SK-N-SH (cell line): ENCODE results near the gene OAF. TPM values are rescaled to one million over a fixed set of nuclear protein-coding genes. Genes with fewer than 3 reads are reported as not detected.
A peak's percentile ranks its signal among the peaks of the same experiment; 100 is the strongest.

Experiments used
- CTCF ChIA-PET: fragments of 300-600, 350-600 bp; formaldehyde crosslinking; extraction: SDS; loops from one replicate; lab custom pipeline; 2021; lab: Yijun Ruan, JAX
- POLR2A ChIA-PET: fragments of 350-600 bp; sonication (Branson Sonifier 250); formaldehyde crosslinking; extraction: SDS; loops from one replicate; lab custom pipeline; 2020; ENCODE audit warnings: antibody characterized with exemption, inconsistent platforms; lab: Yijun Ruan, JAX
- DNase-seq: peaks from one replicate; pipeline ENCODE4 v3.0.0; 2012
- H2AFZ ChIP-seq: fragments of 200-600 bp; sonication (generic); 2 replicates; pipeline ENCODE4 v1.8.1; 2016; ENCODE audit warnings: antibody characterized with exemption, mild to moderate bottlenecking, low read depth
- H3F3A ChIP-seq: fragments of 200-600 bp; sonication (generic); replicated peaks from 2 replicates; pipeline ENCODE3; 2016; ENCODE audit warnings: antibody characterized with exemption, mild to moderate bottlenecking; ENCODE audit not compliant: insufficient read depth
- H3K27ac ChIP-seq, 2 experiments: fragments of 200-500 bp in 1 of 2; fragments of 200-600 bp in 1 of 2; sonication (Bioruptor generic) in 1 of 2; sonication (generic), shearing (Covaris generic) in 1 of 2; 2 replicates each; pipeline versions ENCODE4 v1.5.1 to v1.6.1; 2014 to 2016; ENCODE audit warnings: low read depth in 2 of 2, inconsistent platforms in 1 of 2, low read length in 1 of 2, mild to moderate bottlenecking in 1 of 2, mixed read lengths in 1 of 2
- H3K27me3 ChIP-seq: fragments of 200-600 bp; sonication (generic), shearing (Covaris generic); 2 replicates; pipeline ENCODE4 v1.6.1; 2016; ENCODE audit warnings: mixed run types; ENCODE audit not compliant: insufficient read depth
- H3K36me3 ChIP-seq, 2 experiments: fragments of 200-500 bp in 1 of 2; fragments of 200-600 bp in 1 of 2; sonication (Bioruptor generic) in 1 of 2; sonication (generic) in 1 of 2; replicated peaks in 1 of 2; 2 replicates each; pipeline versions ENCODE3 to v1.5.1; 2014 to 2016; ENCODE audit warnings: low read length in 1 of 2, mild to moderate bottlenecking in 1 of 2; ENCODE audit not compliant: insufficient read depth in 2 of 2, control insufficient read depth in 1 of 2
- H3K4me1 ChIP-seq, 2 experiments: fragments of 200-500 bp in 1 of 2; fragments of 200-600 bp in 1 of 2; sonication (Bioruptor generic) in 1 of 2; sonication (generic), shearing (Covaris generic) in 1 of 2; 2 replicates each; pipeline versions ENCODE4 v1.5.1 to v1.6.1; 2014 to 2016; ENCODE audit warnings: low read depth in 1 of 2, low read length in 1 of 2, mixed run types in 1 of 2; ENCODE audit not compliant: insufficient read depth in 2 of 2, control insufficient read depth in 1 of 2
- H3K4me2 ChIP-seq: fragments of 200-600 bp; sonication (generic), shearing (Covaris generic); 2 replicates; pipeline ENCODE4 v1.6.1; 2017; ENCODE audit warnings: mixed run types
- H3K4me3 ChIP-seq, 2 experiments: fragments of 200-500 bp in 1 of 2; fragments of 200-600 bp in 1 of 2; sonication (Bioruptor generic) in 1 of 2; sonication (generic), shearing (Covaris generic) in 1 of 2; 2 replicates each; pipeline versions ENCODE4 v1.5.1 to v1.8.1; 2014 to 2016; ENCODE audit warnings: low read depth in 2 of 2, inconsistent platforms in 1 of 2, low read length in 1 of 2, mild to moderate bottlenecking in 1 of 2, mixed read lengths in 1 of 2, moderate library complexity in 1 of 2
- H3K79me2 ChIP-seq: fragments of 200-600 bp; sonication (generic); 2 replicates; pipeline ENCODE4 v1.8.1; 2017; ENCODE audit warnings: mild to moderate bottlenecking; ENCODE audit not compliant: insufficient read depth
- H3K9ac ChIP-seq: fragments of 200-600 bp; sonication (generic); 2 replicates; pipeline ENCODE4 v1.6.1; 2017; ENCODE audit warnings: mixed run types
- H3K9me2 ChIP-seq: fragments of 200-600 bp; sonication (generic); 2 replicates; pipeline ENCODE4 v1.6.1; 2017; ENCODE audit warnings: mixed run types
- H3K9me3 ChIP-seq: fragments of 200-600 bp; sonication (generic); 2 replicates; pipeline ENCODE4 v1.6.1; 2017; ENCODE audit warnings: mixed run types, mild to moderate bottlenecking, moderate library complexity
- H4K20me1 ChIP-seq: fragments of 200-600 bp; sonication (generic); 2 replicates; pipeline ENCODE4 v1.6.1; 2017; ENCODE audit warnings: mild to moderate bottlenecking, mixed run types; ENCODE audit not compliant: insufficient read depth
- CHD2 ChIP-seq: fragments of 150-350 bp; IDR thresholded peaks from 2 replicates; pipeline ENCODE4 v1.6.1; 2018; ENCODE audit warnings: low read length; ENCODE audit not compliant: partially characterized antibody
- ELF1 ChIP-seq: IDR thresholded peaks from 2 replicates; pipeline ENCODE4 v1.4.0; 2012
- EP300 ChIP-seq, 2 experiments: IDR thresholded peaks; 2 replicates each; pipeline versions ENCODE4 v1.4.0 to v1.6.1; 2012; ENCODE audit warnings: borderline replicate concordance in 1 of 2, low read depth in 1 of 2, low read length in 1 of 2
- FOSL2 ChIP-seq: IDR thresholded peaks from 2 replicates; pipeline ENCODE4 v1.4.0; 2012; ENCODE audit warnings: low read depth, mild to moderate bottlenecking, moderate library complexity, borderline replicate concordance
- FOXJ3 ChIP-seq: sonication (generic); formaldehyde crosslinking; IDR thresholded peaks from 2 replicates; pipeline ENCODE4 v1.5.1; 2020; ENCODE audit warnings: mild to moderate bottlenecking, missing genetic modification reagents
- GABPA ChIP-seq: IDR thresholded peaks from 2 replicates; pipeline ENCODE4 v1.4.0; 2012; ENCODE audit warnings: low read depth, mild to moderate bottlenecking
- GATA2 ChIP-seq: sonication (generic); formaldehyde crosslinking; IDR thresholded peaks from 2 replicates; pipeline ENCODE4 v1.5.0; 2020; ENCODE audit warnings: mild to moderate bottlenecking, missing genetic modification reagents
- NFIC ChIP-seq: IDR thresholded peaks from 2 replicates; pipeline ENCODE4 v1.4.0; 2012; ENCODE audit warnings: borderline replicate concordance
- RAD21 ChIP-seq: IDR thresholded peaks from 2 replicates; pipeline ENCODE4 v1.6.1; 2012; ENCODE audit warnings: mild to moderate bottlenecking, low read length
- RFX5 ChIP-seq: IDR thresholded peaks from 2 replicates; pipeline ENCODE4 v1.6.1; 2012; ENCODE audit warnings: mild to moderate bottlenecking, improper control_type of control experiment, low read length
- RXRA ChIP-seq: IDR thresholded peaks from 2 replicates; pipeline ENCODE4 v1.4.0; 2012; ENCODE audit warnings: low read depth, mild to moderate bottlenecking, borderline replicate concordance
- SIN3A ChIP-seq: IDR thresholded peaks from 2 replicates; pipeline ENCODE4 v1.6.1; 2012; ENCODE audit warnings: low read depth, mild to moderate bottlenecking, low read length, moderate library complexity, borderline replicate concordance
- WGBS: methylation state at CpG from one replicate; pipeline ENCODE4 v1.1.6; 2017; ENCODE audit warnings: low lambda C conversion rate; 5-methylcytosine and 5-hydroxymethylcytosine counted together
- polyA plus RNA-seq, 3 experiments: library from polyadenylated mRNA; depleted of rRNA; stranded (reverse); fragments of >200 nt; gene quantifications; 2 replicates each; pipeline ENCODE4 v1.2.3, GENCODE V29; 2012
- TF ChIP-seq, protein P1 (sequence below): IDR thresholded peaks from 2 replicates; pipeline ENCODE4 v1.4.0; 2012; ENCODE audit warnings: low read depth, borderline replicate concordance
- TF ChIP-seq, protein P2 (sequence below): IDR thresholded peaks from 2 replicates; pipeline ENCODE4 v1.4.0; 2012; ENCODE audit warnings: low read depth, borderline replicate concordance
- TF ChIP-seq, protein P3 (sequence below): fragments of 150-350 bp; IDR thresholded peaks from 2 replicates; pipeline ENCODE4 v1.6.1; 2016; ENCODE audit warnings: mild to moderate bottlenecking, low read depth, low read length
- TF ChIP-seq, protein P4 (sequence below): fragments of 150-350 bp; IDR thresholded peaks from 2 replicates; pipeline ENCODE4 v1.6.1; 2017; ENCODE audit warnings: antibody characterized with exemption, low read length, low read depth, borderline replicate concordance

OAF gene
- polyA plus RNA-seq, 1 of the 3 experiments (the other 2 are of a cell fraction): 28.0 TPM

DNA sequence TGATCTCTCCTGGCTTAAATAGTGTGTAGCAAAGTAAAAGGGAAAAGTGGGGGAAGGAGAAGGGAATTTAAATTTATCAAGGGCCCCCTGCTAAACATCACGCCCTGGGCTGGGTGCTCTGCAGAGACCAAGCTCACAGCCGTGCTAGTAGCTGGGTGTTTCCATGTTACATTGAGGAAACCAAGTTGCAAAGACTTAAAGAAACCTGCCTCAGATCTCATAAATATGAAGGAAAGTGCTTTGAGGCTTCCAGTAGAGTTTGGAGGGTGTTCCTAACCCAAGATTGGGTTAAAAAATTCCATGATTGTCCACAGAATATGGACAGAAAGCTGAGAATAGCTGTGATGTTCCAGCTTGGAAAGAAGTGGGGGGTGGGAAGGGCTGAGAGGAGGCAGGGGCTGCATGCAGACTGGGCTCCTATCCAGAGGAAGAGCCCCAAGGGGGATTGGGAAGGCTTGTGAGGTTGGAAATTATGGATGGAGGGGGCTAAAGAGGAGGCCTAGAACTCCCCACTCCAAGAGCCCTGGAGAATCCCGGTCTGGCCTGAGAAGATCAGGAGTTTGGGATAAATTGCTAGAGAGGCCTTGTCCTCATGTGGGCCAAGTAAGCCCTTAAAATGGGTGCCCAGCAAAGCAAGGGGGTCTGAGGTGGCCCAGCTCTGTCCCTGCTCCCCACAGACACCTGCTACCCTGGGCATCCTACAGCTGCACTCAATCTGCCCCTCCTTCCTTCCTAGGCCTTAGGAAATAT, 25.0 kb upstream of the OAF start:
- peak; percentile 53 for DNase-seq
- 79% methylated on average over 3 of the region's 3 CpGs for WGBS
- H2AFZ ChIP-seq: no peak overlapping the region
- H3K9me3 ChIP-seq: no peaks in the 10 kb centered on the region
- no peaks in the 10 kb centered on the region for H4K20me1 ChIP-seq
- H3K27me3 ChIP-seq: peaks cover 9% of the 10 kb centered on the region; the same call in 1 of the 2 replicates
- no peak overlapping the region for H3K4me3 ChIP-seq
- H3K9ac ChIP-seq: no peak overlapping the region
- H3K4me2 ChIP-seq: no peak overlapping the region
- H3K4me1 ChIP-seq: peaks cover 0 to 64% of the 10 kb centered on the region in 2 experiments; a peak in 2 of 4 replicates
- no peaks in the 10 kb centered on the region for H3K9me2 ChIP-seq
- no peaks in the 10 kb centered on the region for H3F3A ChIP-seq
- ChIA-PET POLR2A (no interaction called here), CTCF (interaction anchor here (0.9 to 5.3 kb wide), 8 partner anchors 9 to 823 kb away, joined by 3 to 33 read pairs (median 4); no protein-coding TSS in a partner anchor)
- no peaks in the 10 kb centered on the region for H3K79me2 ChIP-seq
- no peaks in the 10 kb centered on the region for H3K36me3 ChIP-seq
- TF ChIP-seq CHD2 (peak; percentile 28), EP300 (IDR thresholded peaks at IDR 0.05; ENCODE audit: borderline replicate concordance in 1 of 2, low read depth in 1 of 2, low read length in 1 of 2) (peak in 1 of 2 experiments; percentile 16; a peak in 1 of 4 replicates), FOSL2 (no peak), ELF1 (no peak)
- TF ChIP-seq, protein P1, sequence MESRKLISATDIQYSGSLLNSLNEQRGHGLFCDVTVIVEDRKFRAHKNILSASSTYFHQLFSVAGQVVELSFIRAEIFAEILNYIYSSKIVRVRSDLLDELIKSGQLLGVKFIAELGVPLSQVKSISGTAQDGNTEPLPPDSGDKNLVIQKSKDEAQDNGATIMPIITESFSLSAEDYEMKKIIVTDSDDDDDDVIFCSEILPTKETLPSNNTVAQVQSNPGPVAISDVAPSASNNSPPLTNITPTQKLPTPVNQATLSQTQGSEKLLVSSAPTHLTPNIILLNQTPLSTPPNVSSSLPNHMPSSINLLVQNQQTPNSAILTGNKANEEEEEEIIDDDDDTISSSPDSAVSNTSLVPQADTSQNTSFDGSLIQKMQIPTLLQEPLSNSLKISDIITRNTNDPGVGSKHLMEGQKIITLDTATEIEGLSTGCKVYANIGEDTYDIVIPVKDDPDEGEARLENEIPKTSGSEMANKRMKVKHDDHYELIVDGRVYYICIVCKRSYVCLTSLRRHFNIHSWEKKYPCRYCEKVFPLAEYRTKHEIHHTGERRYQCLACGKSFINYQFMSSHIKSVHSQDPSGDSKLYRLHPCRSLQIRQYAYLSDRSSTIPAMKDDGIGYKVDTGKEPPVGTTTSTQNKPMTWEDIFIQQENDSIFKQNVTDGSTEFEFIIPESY: no peak
- peak overlapping the region in 1 of 2 experiments; percentile 91; a peak in 2 of 4 replicates for H3K27ac ChIP-seq

DNA sequence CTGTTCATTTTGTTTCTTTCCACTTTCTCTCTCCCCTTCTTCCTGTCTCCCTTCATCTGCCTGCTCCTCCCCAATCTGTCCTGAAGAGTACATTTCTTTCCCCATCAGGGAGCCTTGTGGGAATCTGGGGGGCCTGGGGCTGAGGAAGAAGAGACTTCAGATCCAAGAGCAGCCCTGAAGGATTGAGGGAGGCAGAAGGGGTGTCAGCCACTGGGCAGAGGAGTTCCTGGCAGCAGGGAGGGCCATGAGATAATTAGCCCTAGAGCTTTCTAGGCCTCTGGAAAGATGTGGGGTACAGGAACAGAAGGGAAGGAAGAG, 24.4 kb upstream of the OAF start:
- peaks cover 13% of the 10 kb centered on the region; the same call in 1 of the 2 replicates for H3K27me3 ChIP-seq
- no peaks in the 10 kb centered on the region for H3K79me2 ChIP-seq
- CTCF ChIA-PET: interaction anchor here (0.9 to 5.3 kb wide), 7 partner anchors 13 to 824 kb away, joined by 3 to 33 read pairs (median 6); no protein-coding TSS in a partner anchor
- no peak for DNase-seq
- POLR2A ChIA-PET: no interaction called here
- no peak overlapping the region for H3K9ac ChIP-seq
- no peak overlapping the region for H3K4me2 ChIP-seq
- no peak overlapping the region for H2AFZ ChIP-seq
- peaks cover 0 to 68% of the 10 kb centered on the region in 2 experiments; a peak in 2 of 4 replicates for H3K4me1 ChIP-seq
- TF ChIP-seq GABPA (no peak), FOXJ3 (CRISPR knock-in tag) (no peak), RXRA (no peak), EP300 (IDR thresholded peaks at IDR 0.05; ENCODE audit: borderline replicate concordance in 1 of 2, low read depth in 1 of 2, low read length in 1 of 2) (no peak), CHD2 (no peak), SIN3A (no peak), RAD21 (no peak), RFX5 (no peak), GATA2 (no peak), NFIC (no peak)
- TF ChIP-seq, protein P2, sequence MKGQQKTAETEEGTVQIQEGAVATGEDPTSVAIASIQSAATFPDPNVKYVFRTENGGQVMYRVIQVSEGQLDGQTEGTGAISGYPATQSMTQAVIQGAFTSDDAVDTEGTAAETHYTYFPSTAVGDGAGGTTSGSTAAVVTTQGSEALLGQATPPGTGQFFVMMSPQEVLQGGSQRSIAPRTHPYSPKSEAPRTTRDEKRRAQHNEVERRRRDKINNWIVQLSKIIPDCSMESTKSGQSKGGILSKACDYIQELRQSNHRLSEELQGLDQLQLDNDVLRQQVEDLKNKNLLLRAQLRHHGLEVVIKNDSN: no peak
- TF ChIP-seq, protein P3, sequence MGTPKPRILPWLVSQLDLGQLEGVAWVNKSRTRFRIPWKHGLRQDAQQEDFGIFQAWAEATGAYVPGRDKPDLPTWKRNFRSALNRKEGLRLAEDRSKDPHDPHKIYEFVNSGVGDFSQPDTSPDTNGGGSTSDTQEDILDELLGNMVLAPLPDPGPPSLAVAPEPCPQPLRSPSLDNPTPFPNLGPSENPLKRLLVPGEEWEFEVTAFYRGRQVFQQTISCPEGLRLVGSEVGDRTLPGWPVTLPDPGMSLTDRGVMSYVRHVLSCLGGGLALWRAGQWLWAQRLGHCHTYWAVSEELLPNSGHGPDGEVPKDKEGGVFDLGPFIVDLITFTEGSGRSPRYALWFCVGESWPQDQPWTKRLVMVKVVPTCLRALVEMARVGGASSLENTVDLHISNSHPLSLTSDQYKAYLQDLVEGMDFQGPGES: no peak
- TF ChIP-seq, protein P1: no peak
- TF ChIP-seq, protein P4, sequence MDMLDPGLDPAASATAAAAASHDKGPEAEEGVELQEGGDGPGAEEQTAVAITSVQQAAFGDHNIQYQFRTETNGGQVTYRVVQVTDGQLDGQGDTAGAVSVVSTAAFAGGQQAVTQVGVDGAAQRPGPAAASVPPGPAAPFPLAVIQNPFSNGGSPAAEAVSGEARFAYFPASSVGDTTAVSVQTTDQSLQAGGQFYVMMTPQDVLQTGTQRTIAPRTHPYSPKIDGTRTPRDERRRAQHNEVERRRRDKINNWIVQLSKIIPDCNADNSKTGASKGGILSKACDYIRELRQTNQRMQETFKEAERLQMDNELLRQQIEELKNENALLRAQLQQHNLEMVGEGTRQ: no peak
- H4K20me1 ChIP-seq: no peaks in the 10 kb centered on the region
- H3K4me3 ChIP-seq: no peak overlapping the region
- H3F3A ChIP-seq: no peaks in the 10 kb centered on the region
- H3K9me2 ChIP-seq: no peaks in the 10 kb centered on the region
- no peaks in the 10 kb centered on the region for H3K9me3 ChIP-seq
- no peaks in the 10 kb centered on the region for H3K36me3 ChIP-seq
- peak overlapping the region in 1 of 2 experiments; percentile 91; a peak in 2 of 4 replicates for H3K27ac ChIP-seq
